CD4-positive, alpha-beta T cell treated with Interleukin-1 beta for 1 hour (primary cell): Measurements from ENCODE around the gene GPANK1.
A peak's percentile ranks its signal among the peaks of the same experiment; 100 is the strongest.

Experiments
- DNase-seq, 2 donors: peaks; one replicate each; pipeline ENCODE4 v3.0.0-alpha.2; 2020 to 2022

GPANK1 gene

DNA sequence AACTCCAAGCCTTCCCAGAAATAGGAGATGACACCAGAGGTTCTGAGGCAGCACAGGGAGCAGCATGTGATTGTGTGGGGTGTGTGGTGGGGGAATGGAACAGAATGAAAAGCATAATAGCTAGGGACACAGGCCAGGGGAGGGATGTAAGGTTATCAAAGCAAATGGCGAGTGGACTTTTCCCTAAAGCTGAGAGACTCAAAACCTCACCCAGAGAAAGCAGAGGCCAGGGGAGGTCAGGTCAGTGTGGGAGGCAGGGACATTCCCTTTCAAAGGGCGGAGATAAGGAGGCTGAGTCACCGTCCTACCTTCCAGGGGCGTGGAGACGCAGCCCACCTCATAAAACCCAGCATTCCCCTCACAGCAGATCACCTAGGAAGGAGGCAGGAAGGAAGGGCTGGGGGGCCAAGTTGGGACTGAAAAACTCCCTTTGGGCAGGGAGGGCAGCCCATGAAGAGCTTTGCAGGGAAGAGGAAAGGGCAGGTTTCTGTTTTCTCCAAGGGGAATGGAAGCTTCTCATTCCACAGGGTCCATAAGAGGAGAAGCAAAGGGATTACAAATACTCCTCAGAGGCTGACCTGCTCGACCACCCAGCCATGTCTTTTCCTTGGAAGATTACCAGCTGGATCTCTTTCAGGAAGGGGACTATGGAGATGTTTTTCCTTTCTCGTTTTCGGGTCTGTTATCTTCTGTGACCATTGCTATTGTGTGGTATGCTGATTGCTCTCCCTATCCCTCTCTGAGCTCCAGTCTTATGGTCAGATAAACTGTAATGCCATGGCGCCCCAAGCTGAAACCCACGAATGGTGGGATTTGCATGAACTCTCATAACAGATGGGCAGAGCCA lies 25.7 kb upstream of the GPANK1 start:
- DNase-seq = no peak

DNA sequence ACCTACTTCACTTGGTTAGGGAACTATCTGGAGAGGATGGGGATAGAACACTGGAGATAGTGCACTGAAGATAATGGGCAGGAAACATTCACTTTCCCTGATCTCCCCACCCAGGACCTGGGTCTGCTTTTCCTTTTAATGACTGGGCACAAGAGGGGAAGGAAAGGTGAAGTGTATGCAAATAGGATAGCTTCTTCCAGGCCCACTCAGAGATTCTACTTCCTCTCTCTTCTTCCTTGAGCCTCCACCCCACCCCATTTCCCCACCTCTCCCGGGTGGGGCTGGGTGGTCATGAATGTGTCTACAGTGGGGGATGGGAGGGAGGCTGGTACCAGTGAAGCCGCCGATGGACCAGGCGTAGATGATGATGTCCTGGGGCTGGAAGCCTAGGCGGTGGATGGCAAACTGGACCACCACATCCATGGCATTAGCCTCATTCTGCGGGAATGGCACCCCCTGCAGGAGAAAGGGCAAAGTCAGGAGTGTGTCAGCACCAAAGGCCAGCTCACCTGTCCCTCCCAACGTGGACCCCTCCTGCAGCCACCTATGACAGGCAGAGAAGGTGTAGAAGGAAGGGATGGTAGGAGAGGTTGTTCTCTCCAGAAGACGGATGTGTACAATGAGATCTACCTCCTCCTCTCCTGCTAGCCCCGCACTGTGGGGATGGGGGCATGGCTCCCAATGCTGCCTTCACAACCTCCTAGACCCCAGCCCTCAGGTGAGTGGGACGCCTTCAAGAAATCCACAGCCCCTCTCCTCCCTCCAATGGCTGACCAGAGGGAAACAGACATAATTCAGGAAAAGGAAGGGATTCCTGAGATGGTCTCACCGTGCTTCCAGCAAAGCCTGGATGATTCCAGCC lies 24.7 kb upstream of the GPANK1 start:
- DNase-seq = peak in 1 of 2 donors; percentile 13

DNA sequence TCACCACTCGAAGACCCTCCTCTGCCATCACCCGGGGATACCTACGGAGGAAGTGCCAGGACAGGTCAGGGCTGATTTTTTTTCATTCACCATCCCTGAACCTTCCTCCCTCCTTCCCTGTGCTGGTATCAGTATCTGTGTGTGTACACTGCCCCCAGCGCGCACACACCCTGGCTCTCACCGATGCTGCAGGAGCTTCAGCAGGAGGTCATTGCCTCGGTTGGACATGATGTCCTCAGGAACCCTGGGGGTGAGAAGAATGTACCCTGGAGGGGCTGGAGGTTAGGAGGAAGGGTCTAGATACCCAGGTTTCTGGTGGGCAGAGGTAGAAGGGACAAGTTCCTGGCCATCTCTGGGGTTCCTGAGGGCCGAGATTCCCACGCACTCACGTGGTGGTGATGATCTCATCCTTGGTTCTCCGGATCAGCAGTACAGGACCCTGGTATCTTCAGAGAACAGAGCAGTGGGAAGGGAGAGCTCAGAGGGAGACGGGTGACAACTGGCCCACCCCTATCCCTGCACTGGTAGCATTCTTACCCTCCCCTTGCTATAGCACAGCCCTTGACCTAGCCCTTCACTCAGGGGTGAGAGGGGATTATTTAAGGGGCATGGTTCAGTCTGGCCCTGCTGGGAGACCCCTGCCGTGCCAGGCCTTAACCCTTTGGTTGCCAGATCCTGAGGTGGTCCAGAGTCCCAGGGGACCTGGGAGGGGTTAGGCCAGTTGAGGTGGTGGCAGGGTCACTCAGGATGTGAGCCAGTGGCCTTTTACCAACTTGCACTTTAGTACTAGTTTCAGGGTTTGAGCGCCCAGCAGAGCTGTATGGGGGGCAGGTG lies 23.3 kb upstream of the GPANK1 start:
- no peak for DNase-seq

DNA sequence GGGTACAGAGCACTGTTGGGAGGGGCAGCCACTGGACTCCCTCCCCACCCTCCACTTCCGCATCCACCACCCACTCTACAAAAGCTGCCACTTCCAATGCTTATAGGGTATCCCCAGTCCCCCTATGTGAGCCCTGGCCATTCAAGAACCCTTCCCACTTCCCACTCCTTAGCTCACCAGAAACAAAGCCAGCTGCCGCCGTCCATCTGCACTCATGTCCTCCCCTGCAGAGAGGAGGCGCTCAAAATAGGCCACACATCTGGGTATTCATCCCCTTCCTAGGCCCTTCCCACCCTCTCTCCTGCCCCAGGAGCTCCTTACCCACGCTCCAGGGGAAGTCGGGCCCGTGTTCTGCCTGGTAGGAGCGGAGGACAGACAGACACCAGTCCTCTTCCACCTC lies 22.5 kb upstream of the GPANK1 start:
- no peak for DNase-seq

DNA sequence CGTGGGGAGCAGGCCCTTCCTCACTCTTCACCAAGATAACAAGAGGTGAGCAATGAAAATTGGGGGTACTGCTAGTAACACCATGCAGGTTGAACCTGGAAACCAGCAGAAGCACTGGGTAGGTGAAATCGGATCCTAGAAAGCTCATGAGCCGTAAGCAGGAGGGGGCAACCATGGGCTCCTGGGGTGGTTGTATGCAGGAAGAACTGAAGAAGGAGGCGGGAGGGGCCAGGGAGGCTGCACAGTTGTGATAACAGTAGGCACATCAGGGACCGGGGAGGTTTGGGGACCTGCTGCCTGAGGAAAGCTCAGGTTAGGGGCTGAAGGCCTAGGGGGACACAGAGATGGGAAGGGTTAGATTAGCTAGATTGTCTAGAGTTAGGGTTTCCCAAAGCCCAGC lies 21.7 kb upstream of the GPANK1 start:
- DNase-seq = no peak

DNA sequence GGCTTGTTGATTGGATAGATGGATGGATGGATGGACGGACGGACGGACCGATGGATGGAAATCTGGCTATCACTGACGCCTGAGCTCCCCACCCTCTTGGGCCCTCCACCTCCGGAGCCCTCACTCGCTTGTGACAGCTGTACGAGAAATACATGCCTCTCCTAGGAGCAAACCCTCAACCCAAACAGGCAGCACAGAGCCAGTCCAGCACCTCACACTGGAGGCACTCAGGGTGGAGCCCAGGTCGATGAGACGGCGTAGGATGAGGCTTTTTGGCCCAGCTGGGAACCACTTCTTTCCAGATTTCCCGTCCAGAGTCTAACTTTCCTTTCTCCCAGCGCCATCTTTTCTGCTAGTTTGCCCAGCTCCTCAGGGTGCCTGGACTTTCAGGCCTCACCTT lies 18.8 kb upstream of the GPANK1 start:
- DNase-seq = no peak

DNA sequence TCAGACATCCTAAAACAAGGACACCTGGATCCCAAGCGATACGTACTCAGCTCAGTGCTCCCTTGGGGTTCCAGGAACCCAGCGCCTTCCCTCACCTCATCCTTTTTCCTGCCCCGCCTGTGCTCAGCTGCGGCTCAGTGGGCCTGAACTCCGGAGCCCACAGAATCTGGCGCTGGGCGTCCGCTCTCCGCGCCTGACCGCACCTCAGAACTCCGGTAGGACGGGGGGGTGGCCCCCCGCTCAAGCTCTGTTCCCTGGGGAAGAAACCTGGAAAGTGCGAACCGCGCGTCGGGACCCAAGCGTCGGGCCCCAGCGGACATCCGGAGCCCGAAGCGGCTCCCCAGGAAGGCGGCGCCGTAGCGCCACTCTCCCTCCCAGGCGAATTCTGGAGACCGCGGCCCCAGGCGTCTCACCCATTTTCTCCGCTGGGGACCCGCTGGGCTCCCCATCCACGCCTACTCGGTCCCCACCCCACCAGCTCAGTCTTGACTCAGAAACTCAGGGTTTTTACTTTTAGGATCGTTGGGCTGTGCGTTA lies 16.4 kb upstream of the GPANK1 start:
- peak; percentile 34 for DNase-seq

DNA sequence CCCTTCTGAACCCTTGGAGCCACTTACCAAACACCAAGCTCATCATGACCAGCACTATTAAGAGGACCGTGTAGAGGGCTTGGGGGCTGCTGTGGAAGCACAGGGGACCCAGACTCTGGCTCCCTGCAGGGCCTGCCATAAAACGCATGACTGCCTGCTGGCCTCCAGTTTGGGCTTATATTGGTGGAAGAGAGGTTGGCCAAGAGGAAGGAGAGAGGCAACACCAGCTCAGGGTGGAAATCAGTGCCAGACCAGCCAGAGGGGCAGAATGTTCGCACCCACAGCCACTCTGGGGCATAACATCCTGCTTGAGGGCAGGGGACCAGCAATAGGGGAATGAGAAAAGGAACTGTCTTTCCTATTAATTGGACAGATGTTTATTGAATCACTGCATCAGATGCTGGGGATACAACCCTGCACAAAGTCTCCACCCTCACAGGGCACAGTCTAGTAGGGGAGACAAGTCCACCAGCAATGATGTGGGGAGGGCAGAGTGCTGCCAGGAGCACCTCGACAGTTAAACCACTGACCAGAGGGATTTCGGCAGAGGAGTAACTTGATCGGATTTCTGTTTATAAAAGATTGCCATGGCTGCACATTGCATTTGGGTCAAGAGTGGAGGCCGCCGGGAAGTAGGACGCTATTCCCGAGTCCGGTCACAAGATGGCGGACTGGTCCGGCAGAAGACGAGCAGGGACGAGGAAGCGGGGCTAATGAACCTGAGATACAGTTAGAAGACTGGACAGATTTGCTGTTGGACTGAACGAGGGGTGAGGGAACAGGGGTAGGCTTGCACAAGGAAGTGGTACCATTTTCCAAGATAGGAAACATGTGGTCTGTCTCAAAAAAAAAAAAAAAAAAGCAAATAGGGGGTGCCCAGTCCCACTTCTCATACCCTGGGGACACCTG lies 15.7 kb upstream of the GPANK1 start, which contains the start of gene LY6G5C:
Gene LY6G5C (minus strand): TSS at position 842 of the 909 bp plus-strand sequence. CDS start 694 bp downstream, at position 148.
- DNase-seq = peak; percentile 76 to 80

DNA sequence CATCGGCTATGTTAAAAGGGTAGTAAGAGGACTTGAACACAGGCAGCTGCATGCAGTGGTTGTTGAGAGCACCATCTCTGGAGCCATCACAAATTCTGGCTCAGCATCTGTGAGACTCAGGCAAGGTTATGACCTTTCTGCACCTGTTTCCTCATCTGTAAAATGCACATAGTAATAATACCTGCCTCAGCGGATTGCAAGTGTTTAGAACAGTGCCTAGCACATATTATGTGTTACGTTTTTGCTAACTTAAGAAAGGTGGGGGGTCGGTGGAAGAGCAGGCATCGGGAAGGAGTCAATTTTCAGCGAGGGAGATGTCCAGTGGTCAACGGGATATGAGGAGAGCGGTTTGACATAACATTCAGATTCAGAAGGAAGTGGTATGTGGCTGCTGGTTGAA lies 13.2 kb upstream of the GPANK1 start:
- no peak for DNase-seq

DNA sequence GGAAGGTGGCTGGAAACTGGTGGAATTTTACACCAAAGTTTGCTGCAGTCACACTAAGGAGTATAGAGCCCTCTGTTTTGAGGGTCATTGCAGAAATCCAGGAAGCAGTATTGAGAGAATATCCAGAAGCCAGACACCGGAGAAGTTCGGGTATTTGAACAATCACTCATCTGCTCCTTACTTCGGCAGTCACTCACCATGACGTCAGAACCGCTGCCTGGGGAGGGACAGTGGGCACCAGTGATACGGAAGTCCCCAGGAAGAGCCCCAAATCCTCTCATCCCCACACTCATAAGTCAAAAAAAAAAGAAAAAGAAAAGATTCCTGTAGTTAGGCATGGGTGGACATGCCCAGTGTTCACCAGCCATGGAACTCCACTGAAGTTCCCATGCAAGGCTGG lies 12.1 kb upstream of the GPANK1 start:
- no peak for DNase-seq

DNA sequence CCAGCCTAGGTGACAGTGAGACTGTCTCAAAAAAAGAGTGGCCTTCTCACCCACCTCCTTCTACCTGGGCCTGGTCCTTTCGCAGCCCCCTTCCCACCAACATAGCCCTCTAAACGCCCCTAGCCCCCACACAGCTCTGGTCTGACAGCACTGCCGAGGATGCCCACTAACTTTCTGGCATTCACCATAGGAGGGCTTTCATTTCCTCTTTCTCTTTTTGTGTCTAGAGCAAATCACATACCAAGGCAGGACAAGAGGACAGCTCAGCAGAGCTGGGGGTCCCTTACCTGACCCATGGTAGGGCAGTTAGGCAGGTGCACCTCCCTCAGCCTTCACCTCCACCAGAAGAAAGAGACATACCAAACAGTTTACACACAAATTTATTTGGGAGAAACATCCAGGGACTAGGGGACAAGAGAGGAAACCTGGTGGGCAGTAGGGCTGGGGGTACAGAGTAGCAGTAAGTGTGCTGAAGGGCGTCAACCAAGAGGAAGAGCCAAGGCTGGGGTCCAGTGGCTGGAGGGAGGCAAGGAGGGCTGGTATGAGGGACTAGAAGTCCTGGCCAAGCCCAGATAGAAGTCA lies 11.6 kb upstream of the GPANK1 start:
- DNase-seq = no peak

DNA sequence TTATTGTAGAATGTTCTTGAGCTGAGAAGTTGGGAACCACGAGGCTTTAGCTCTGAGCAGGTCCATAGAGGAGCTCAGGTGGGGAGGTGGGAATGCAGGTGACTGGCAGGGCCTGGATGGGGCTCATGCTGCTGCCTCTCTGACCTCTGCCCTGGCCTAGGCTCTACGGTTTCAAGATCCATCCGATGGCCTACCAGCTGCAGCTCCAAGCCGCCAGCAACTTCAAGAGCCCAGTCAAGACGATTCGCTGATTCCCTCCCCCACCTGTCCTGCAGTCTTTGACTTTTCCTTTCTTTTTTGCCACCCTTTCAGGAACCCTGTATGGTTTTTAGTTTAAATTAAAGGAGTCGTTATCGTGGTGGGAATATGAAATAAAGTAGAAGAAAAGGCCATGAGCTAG lies 4.9 kb upstream of the GPANK1 start, which contains the start of gene LY6G5B:
Gene LY6G5B (plus strand): TSS at position 301 of the 400 bp plus-strand sequence. CDS start 975 bp downstream, outside the sequence.
- no peak for DNase-seq

DNA sequence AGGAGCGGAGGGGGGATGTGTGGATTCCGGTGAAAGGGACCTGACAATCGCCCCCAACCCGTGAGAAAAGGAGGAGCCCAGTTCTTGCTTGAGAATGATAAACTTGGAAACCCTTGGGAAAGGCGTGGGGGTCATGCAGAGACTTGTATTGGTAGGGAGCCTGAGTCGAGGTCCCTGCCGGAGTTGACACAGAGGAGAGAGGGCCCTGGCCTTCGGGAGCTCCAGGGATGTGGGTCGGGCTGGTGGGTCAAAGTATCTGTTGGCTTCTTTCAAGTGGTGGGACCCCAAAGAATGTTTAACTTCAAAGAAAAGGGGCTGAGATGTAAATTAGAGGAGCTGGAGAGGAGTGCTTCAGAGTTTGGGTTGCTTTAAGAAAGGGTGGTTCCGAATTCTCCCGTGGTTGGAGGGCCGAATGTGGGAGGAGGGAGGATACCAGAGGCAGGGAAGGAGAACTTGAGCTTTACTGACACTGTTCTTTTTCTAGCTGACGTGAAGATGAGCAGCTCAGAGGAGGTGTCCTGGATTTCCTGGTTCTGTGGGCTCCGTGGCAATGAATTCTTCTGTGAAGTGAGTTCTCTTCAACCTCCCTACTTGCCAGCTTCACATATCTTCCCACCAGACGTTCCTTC lies 1.7 kb upstream of the GPANK1 start:
- DNase-seq = no peak

DNA sequence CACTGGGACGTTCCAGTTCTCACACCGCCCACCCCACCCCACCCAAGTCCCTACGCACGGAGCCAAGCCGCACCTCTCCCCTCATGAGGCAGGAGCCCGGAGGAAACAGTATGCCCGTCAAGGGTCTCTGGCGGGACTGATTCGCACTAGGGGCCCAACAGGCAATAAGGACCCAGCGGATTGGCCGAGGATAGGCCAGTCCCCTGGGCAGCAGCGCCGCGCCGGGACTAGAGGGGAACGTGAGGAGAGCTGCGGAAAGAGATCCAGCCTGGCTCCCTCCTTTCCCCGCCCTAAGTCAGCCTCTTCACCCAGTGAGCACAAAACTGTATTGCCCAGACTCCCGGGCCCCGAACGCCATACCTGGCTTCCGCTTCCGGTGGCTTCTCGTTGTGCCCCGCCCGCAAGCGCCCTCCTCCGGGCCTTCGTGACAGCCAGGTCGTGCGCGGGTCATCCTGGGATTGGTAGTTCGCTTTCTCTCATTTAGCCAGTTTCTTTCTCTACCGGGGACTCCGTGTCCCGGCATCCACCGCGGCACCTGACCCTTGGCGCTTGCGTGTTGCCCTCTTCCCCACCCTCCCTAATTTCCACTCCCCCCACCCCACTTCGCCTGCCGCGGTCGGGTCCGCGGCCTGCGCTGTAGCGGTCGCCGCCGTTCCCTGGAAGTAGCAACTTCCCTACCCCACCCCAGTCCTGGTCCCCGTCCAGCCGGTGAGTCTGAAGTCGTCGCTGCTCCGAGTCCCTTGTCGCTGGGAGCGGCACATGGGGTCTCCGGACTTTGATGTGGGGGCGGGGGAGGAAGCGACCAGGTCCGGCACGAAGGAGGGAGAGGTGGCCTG lies 922 bp upstream of the GPANK1 start, which contains the start of gene CSNK2B:
Gene CSNK2B (plus strand): TSS at position 580 of the 836 bp plus-strand sequence. CDS start 752 bp downstream, outside the sequence.
- DNase-seq = peak; percentile 98

DNA sequence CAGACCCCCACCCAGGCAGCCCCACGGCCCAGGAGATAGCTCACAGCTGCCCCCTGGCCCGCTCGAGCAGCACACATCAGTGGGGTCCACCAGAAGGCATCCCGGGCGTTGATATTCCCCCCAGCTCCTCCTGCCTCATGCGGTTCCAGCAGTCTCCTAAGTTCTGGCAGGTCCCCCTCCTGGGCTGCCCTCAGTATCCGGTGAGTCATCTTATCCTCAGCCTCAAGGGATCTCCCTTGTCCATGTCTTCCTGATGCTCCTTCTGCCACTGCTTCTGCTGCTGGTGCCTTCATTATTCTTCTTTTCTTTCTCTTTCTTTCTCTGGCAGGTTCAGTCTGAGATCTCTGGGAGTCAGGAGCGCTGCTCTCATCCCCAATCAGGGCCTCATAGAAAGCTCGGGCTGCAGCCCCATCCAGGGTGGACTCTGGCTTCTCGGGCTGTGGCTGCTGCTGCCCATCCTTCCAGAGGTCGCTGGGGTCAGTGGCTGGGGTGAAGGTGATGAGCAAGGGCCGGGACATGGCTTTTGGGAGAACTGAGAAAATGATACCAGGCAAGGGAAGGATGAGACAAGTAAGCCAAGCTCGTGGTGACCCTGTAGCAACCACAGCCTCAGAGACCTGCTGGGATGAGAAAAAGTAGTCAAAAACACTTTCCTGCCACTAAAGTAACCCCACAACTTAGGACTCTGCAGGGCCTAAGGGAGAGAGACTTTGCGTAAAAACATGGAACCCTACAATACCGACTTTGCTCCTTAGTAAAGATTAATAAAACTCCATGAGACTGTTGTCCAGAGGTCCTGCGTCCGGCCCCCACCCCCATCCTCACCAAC lies 622 bp downstream of the GPANK1 start:
- peak in 1 of 2 donors; percentile 11 for DNase-seq

DNA sequence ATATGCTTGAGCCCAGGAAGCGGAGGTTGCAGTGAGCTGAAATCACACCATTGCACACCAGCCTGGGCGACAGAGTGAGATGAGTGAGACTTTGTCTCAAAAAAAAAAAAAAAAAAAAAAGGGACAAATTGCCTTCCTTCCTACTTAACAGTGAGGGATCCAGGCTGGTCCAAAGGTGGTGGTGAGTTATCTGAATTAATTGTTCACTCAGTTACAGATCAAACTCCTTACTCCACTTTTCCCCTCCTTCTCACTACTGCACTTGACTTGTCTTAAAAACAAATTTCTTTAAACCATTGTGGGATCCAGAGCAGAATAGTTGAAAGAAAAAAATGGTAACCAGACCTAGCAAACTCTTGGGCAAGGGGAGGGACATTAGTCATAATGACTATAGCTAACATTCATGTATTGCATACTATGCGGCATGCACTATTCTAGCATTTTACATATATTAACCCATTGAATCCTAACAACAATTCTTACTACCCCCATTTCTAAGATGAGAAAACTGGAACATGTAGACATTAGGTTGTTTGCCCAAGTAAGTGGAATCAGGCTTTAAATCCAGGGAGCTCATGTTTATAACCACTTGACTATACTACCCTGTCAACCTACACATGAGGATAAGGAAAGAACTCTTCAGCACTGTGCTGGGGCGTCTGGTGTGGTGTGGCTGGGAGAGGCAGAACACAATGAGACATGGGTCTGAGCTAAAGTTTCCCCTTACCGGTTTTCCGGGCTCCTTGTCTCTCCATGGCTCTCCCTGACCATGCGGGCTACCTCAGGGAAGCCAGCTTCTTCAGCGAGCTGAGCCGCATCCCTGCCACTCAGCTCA lies 1.5 kb downstream of the GPANK1 start:
- no peak for DNase-seq

DNA sequence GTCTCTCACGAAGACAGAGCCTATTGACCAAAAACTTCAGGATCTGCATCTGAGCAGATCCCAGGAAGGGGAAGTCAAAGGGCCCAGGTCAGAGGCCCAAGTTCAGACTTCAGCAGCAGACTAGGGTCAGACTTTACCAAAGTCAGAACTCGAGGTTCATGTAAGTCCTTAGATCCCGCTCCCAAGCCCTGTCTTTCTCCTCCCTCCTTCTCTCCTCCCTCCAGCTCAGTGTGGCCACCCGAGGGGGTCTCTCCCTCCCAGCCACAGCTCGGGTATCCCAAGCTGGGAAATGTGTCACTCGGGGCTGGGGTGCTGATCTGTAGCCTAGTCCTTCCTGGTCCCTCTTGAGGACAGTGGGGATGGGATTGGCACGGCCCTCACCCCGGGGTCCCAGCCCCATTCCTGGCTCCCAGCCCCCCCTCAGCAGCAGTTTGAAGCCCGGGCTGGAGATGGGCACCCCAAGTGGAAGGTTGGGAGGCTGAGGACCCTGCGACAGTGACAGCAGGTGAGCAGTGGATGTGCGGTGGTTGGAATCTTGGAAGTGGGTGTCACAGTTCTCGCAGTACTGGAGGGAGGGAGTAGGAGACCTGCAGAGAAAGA lies 2.6 kb downstream of the GPANK1 start:
- DNase-seq = no peak
